ENCODE data around the gene KCNJ12.
"Not testable (repeated sequence)": the region's sequence is repeated elsewhere in the genome, so short reads cannot be mapped to it uniquely, and the experiment has no call there.

DNA sequence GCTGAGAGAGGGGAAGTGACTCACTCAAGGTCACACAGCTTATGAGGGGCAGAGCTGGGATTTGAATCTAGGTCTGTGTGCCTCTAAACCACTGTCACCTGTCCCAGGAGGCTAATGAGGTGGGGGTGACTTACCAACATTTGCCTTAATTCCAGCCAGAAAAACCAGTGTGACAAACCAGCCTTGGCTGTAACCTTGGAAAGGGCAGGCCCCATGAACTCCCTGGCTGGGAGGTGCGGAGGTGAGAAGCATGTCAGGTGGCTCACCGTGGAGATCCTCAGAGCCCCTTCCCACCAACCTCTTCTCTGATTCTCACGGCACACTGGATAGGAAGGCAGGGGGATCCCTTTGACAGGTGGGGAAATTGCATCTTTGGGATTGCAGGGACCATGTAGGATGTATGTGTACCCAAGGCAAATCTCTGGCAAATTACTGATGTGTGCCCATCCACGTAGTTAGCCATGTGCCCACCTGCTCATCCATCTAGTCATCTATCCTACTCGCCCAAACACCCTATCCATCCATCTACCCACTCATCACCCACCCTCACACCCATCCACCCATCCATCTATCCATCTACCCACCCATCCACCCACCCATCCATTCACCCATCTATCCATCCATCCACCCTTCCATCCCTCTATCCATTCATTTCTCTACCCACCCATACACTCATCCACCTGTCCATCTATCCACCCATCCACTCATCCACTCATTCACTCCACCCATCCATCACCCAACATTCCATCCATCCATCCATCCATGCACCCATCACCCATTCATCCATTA lies 30.7 kb downstream of the KCNJ12 start:
- not testable (repeated sequence) for TF ChIP-seq EZH2 (IDR thresholded peaks at IDR 0.05); FOXP2 (optimal IDR thresholded peaks at IDR 0.05; ENCODE audit: control extremely low read depth, extremely low read length, insufficient read depth)
